Keratinocyte (primary cell): ENCODE results near the gene CPNE4. TPM values are rescaled to one million over a fixed set of nuclear protein-coding genes. Genes with fewer than 3 reads are reported as not detected.

Experiments used
- DNase-seq: peaks from one replicate; pipeline ENCODE4 v3.0.0-alpha.2; 2011; ENCODE audit warnings: low read depth, missing footprints, low spot score
- FAIRE-seq: peaks from 2 replicates; lab custom pipeline; 2011; peaks lifted over from hg19 to GRCh38; lab: Jason Lieb, UNC
- H2AFZ ChIP-seq: 2 replicates; pipeline ENCODE4 v1.6.0; 2012; ENCODE audit warnings: low read length, control low read depth, inconsistent platforms; ENCODE audit not compliant: control insufficient read depth
- H3K27ac ChIP-seq: 2 replicates; pipeline ENCODE4 v1.5.1; 2011; ENCODE audit warnings: low read length; ENCODE audit not compliant: control insufficient read depth, insufficient read depth
- H3K27me3 ChIP-seq: 3 replicates; pipeline ENCODE4 v1.6.0; 2011; ENCODE audit warnings: low read length; ENCODE audit not compliant: control insufficient read depth, insufficient read depth; ENCODE audit errors: extremely low read depth
- H3K36me3 ChIP-seq, 2 experiments: 2 replicates in 1 of 2; 3 replicates in 1 of 2; pipeline ENCODE4 v1.5.1; 2011; ENCODE audit warnings: low read length in 2 of 2, mild to moderate bottlenecking in 1 of 2; ENCODE audit not compliant: control insufficient read depth in 2 of 2, insufficient read depth in 2 of 2; ENCODE audit errors: extremely low read depth in 1 of 2
- H3K4me1 ChIP-seq: 3 replicates; pipeline ENCODE4 v1.5.1; 2011; ENCODE audit warnings: low read length; ENCODE audit not compliant: control insufficient read depth, insufficient read depth; ENCODE audit errors: extremely low read depth
- H3K4me2 ChIP-seq: 3 replicates; pipeline ENCODE4 v1.6.0; 2011; ENCODE audit warnings: low read depth, low read length; ENCODE audit not compliant: control insufficient read depth, insufficient read depth; ENCODE audit errors: extremely low read depth
- H3K4me3 ChIP-seq, 3 experiments: fragments of 200-600 bp in 1 of 3; sonication (generic) in 1 of 3; 2 replicates in 2 of 3; 3 replicates in 1 of 3; pipeline ENCODE4 v1.5.1; 2011 to 2016; ENCODE audit warnings: low read length in 3 of 3, mild to moderate bottlenecking in 3 of 3, control low read depth in 2 of 3, inconsistent platforms in 1 of 3, low read depth in 1 of 3, mixed read lengths in 1 of 3, mixed run types in 1 of 3, moderate library complexity in 1 of 3; ENCODE audit not compliant: control insufficient read depth in 2 of 3, insufficient read depth in 2 of 3; ENCODE audit errors: extremely low read depth in 1 of 3
- H3K79me2 ChIP-seq: 2 replicates; pipeline ENCODE4 v1.6.0; 2012; ENCODE audit warnings: low read length; ENCODE audit not compliant: control insufficient read depth, insufficient read depth
- H3K9ac ChIP-seq: 3 replicates; pipeline ENCODE4 v1.6.0; 2011; ENCODE audit warnings: low read length; ENCODE audit not compliant: control insufficient read depth, insufficient read depth; ENCODE audit errors: extremely low read depth
- H3K9me1 ChIP-seq: 3 replicates; pipeline ENCODE4 v1.6.0; 2011; ENCODE audit warnings: low read length; ENCODE audit not compliant: control insufficient read depth, insufficient read depth; ENCODE audit errors: extremely low read depth
- H3K9me3 ChIP-seq: 2 replicates; pipeline ENCODE4 v1.5.1; 2012; ENCODE audit warnings: low read depth, low read length; ENCODE audit not compliant: control insufficient read depth
- H4K20me1 ChIP-seq: 3 replicates; pipeline ENCODE4 v1.6.0; 2011; ENCODE audit warnings: low read length; ENCODE audit not compliant: control insufficient read depth, insufficient read depth; ENCODE audit errors: extremely low read depth
- CTCF ChIP-seq, 3 experiments: IDR thresholded peaks in 1 of 3; conservative IDR thresholded peaks in 1 of 3; optimal IDR thresholded peaks in 1 of 3; 2 replicates in 2 of 3; 3 replicates in 1 of 3; pipeline versions ENCODE3 to v1.5.1; 2011; ENCODE audit warnings: low read length in 3 of 3, mild to moderate bottlenecking in 3 of 3, moderate library complexity in 2 of 3, control low read depth in 1 of 3, inconsistent platforms in 1 of 3; ENCODE audit not compliant: insufficient read depth in 2 of 3; ENCODE audit errors: extremely low read depth in 1 of 3
- EZH2 ChIP-seq: IDR thresholded peaks from one replicate; pipeline ENCODE4 v1.6.1; 2012; ENCODE audit warnings: inconsistent platforms, mild to moderate bottlenecking, low read length, moderate library complexity
- dilution Hi-C: fragments of 300-500 bp; cut with MboI; formaldehyde crosslinking; loops from one replicate; pipeline ENCODE4 v1.7.0; 2020; ENCODE audit warnings: low sequenced_read_pairs; ENCODE audit not compliant: extremely low pct_ligation_motif_present
- polyA plus RNA-seq, 5 experiments: library from polyadenylated mRNA; depleted of rRNA in 3 of 5; stranded (reverse) in 3 of 5; stranded (forward) in 1 of 5; unstranded in 1 of 5; fragments of >200 nt; gene quantifications; 1 replicate in 1 of 5; 2 replicates in 3 of 5; 3 replicates in 1 of 5; pipeline versions ENCODE4 v1.2.1 to v1.2.3, GENCODE V29; 2011 to 2012; ENCODE audit warnings: missing spikeins in 2 of 5, low read depth in 1 of 5, low replicate concordance in 1 of 5

The CPNE4 gene
- polyA plus RNA-seq, 1 donor (not counting 4 experiments of a cell fraction or from before 2014, with no cell fraction given), result 0.08 TPM

GRCh38 chr3:131847966-131848510 lies 186.8 kb downstream of the CPNE4 start:
- Histone ChIP-seq H3K4me1 (no peaks in the 10 kb centered on the region), H4K20me1 (no peaks in the 10 kb centered on the region), H3K36me3 (no peaks in the 10 kb centered on the region), H3K9ac (no peak overlapping the region), H3K4me2 (no peak overlapping the region), H3K4me3 (no peak overlapping the region), H3K27me3 (no peaks in the 10 kb centered on the region), H3K27ac (no peak overlapping the region), H2AFZ (no peak overlapping the region), H3K79me2 (no peaks in the 10 kb centered on the region), H3K9me1 (no peaks in the 10 kb centered on the region), H3K9me3 (no peaks in the 10 kb centered on the region)
- dilution Hi-C loops, result no loop called here
- FAIRE-seq (no peak), DNase-seq (no peak)
- TF ChIP-seq EZH2 (no peak), CTCF (optimal IDR thresholded peaks at IDR 0.05 in 1 of 3, IDR thresholded peaks at IDR 0.05 in 1 of 3, conservative IDR thresholded peaks at IDR 0.05 in 1 of 3; ENCODE audit: extremely low read depth in 1 of 3, insufficient read depth in 2 of 3, low read length in 3 of 3) (no peak)

DNA sequence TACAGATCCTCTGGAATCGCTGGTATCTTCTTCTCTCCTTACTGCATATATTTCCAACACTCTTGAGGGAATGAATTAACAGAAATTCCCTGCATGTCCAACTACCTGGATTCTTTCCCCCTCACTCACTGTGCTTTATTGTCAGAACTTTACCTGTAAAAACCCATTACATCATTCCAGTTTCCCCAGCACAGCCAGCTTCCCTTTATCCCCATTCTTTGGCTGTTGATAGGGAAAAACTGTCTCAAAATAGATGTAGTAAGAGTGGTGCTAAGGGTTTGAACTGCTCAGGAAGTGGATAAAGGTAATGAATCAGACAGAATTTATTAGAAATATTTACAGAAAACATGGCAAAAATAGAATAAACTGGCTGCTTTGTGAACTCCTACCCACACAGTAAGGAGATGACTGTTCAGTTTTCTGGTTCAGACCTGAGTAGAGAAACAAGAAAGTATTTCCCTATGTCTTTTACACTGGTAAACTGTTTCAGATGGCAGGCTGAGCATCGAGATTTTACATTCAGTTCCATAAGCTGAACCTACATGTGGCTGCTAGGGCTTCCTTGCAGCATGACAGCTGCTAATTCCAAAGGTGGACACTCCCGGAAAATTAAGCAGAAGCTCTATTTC lies 188.4 kb downstream of the CPNE4 start:
- Histone ChIP-seq H2AFZ (no peak overlapping the region), H3K9ac (no peak overlapping the region), H3K4me1 (no peaks in the 10 kb centered on the region), H3K9me3 (no peaks in the 10 kb centered on the region), H3K4me3 (no peak overlapping the region), H3K9me1 (no peaks in the 10 kb centered on the region), H3K4me2 (no peak overlapping the region), H3K36me3 (no peaks in the 10 kb centered on the region), H3K27me3 (no peaks in the 10 kb centered on the region), H3K27ac (no peak overlapping the region), H4K20me1 (no peaks in the 10 kb centered on the region), H3K79me2 (no peaks in the 10 kb centered on the region)
- dilution Hi-C loops, result no loop called here
- no peak for DNase-seq
- TF ChIP-seq CTCF (optimal IDR thresholded peaks at IDR 0.05 in 1 of 3, IDR thresholded peaks at IDR 0.05 in 1 of 3, conservative IDR thresholded peaks at IDR 0.05 in 1 of 3; ENCODE audit: extremely low read depth in 1 of 3, insufficient read depth in 2 of 3, low read length in 3 of 3) (no peak), EZH2 (no peak)
- no peak for FAIRE-seq
